ENCODE results near the gene PLAAT2.

GRCh38 chr11:63557570-63557969 lies 5.6 kb downstream of the PLAAT2 start:
- TF ChIP-seq CTCF (IDR thresholded peaks at IDR 0.05) = no peak
- no peak for TF ChIP-seq POLR2A (IDR thresholded peaks at IDR 0.05)
- no peak for TF ChIP-seq POLR2AphosphoS5 (IDR thresholded peaks at IDR 0.05)
- no peak for TF ChIP-seq EP300 (IDR thresholded peaks at IDR 0.05)

All from upper lobe of left lung (tissue), 4 donors.